Keratinocyte (primary cell): ENCODE results near the gene NPLOC4. TPM values are rescaled to one million over a fixed set of nuclear protein-coding genes. Genes with fewer than 3 reads are reported as not detected.

Experiments used
- DNase-seq: peaks from one replicate; pipeline ENCODE4 v3.0.0-alpha.2; 2011; ENCODE audit warnings: low read depth, missing footprints, low spot score
- FAIRE-seq: peaks from 2 replicates; lab custom pipeline; 2011; peaks lifted over from hg19 to GRCh38; lab: Jason Lieb, UNC
- H2AFZ ChIP-seq: 2 replicates; pipeline ENCODE4 v1.6.0; 2012; ENCODE audit warnings: low read length, control low read depth, inconsistent platforms; ENCODE audit not compliant: control insufficient read depth
- H3K27ac ChIP-seq: 2 replicates; pipeline ENCODE4 v1.5.1; 2011; ENCODE audit warnings: low read length; ENCODE audit not compliant: control insufficient read depth, insufficient read depth
- H3K27me3 ChIP-seq: 3 replicates; pipeline ENCODE4 v1.6.0; 2011; ENCODE audit warnings: low read length; ENCODE audit not compliant: control insufficient read depth, insufficient read depth; ENCODE audit errors: extremely low read depth
- H3K36me3 ChIP-seq, 2 experiments: 2 replicates in 1 of 2; 3 replicates in 1 of 2; pipeline ENCODE4 v1.5.1; 2011; ENCODE audit warnings: low read length in 2 of 2, mild to moderate bottlenecking in 1 of 2; ENCODE audit not compliant: control insufficient read depth in 2 of 2, insufficient read depth in 2 of 2; ENCODE audit errors: extremely low read depth in 1 of 2
- H3K4me1 ChIP-seq: 3 replicates; pipeline ENCODE4 v1.5.1; 2011; ENCODE audit warnings: low read length; ENCODE audit not compliant: control insufficient read depth, insufficient read depth; ENCODE audit errors: extremely low read depth
- H3K4me2 ChIP-seq: 3 replicates; pipeline ENCODE4 v1.6.0; 2011; ENCODE audit warnings: low read depth, low read length; ENCODE audit not compliant: control insufficient read depth, insufficient read depth; ENCODE audit errors: extremely low read depth
- H3K4me3 ChIP-seq, 3 experiments: fragments of 200-600 bp in 1 of 3; sonication (generic) in 1 of 3; 2 replicates in 2 of 3; 3 replicates in 1 of 3; pipeline ENCODE4 v1.5.1; 2011 to 2016; ENCODE audit warnings: low read length in 3 of 3, mild to moderate bottlenecking in 3 of 3, control low read depth in 2 of 3, inconsistent platforms in 1 of 3, low read depth in 1 of 3, mixed read lengths in 1 of 3, mixed run types in 1 of 3, moderate library complexity in 1 of 3; ENCODE audit not compliant: control insufficient read depth in 2 of 3, insufficient read depth in 2 of 3; ENCODE audit errors: extremely low read depth in 1 of 3
- H3K79me2 ChIP-seq: 2 replicates; pipeline ENCODE4 v1.6.0; 2012; ENCODE audit warnings: low read length; ENCODE audit not compliant: control insufficient read depth, insufficient read depth
- H3K9ac ChIP-seq: 3 replicates; pipeline ENCODE4 v1.6.0; 2011; ENCODE audit warnings: low read length; ENCODE audit not compliant: control insufficient read depth, insufficient read depth; ENCODE audit errors: extremely low read depth
- H3K9me1 ChIP-seq: 3 replicates; pipeline ENCODE4 v1.6.0; 2011; ENCODE audit warnings: low read length; ENCODE audit not compliant: control insufficient read depth, insufficient read depth; ENCODE audit errors: extremely low read depth
- H3K9me3 ChIP-seq: 2 replicates; pipeline ENCODE4 v1.5.1; 2012; ENCODE audit warnings: low read depth, low read length; ENCODE audit not compliant: control insufficient read depth
- H4K20me1 ChIP-seq: 3 replicates; pipeline ENCODE4 v1.6.0; 2011; ENCODE audit warnings: low read length; ENCODE audit not compliant: control insufficient read depth, insufficient read depth; ENCODE audit errors: extremely low read depth
- CTCF ChIP-seq, 3 experiments: IDR thresholded peaks in 1 of 3; conservative IDR thresholded peaks in 1 of 3; optimal IDR thresholded peaks in 1 of 3; 2 replicates in 2 of 3; 3 replicates in 1 of 3; pipeline versions ENCODE3 to v1.5.1; 2011; ENCODE audit warnings: low read length in 3 of 3, mild to moderate bottlenecking in 3 of 3, moderate library complexity in 2 of 3, control low read depth in 1 of 3, inconsistent platforms in 1 of 3; ENCODE audit not compliant: insufficient read depth in 2 of 3; ENCODE audit errors: extremely low read depth in 1 of 3
- EZH2 ChIP-seq: IDR thresholded peaks from one replicate; pipeline ENCODE4 v1.6.1; 2012; ENCODE audit warnings: inconsistent platforms, mild to moderate bottlenecking, low read length, moderate library complexity
- dilution Hi-C: fragments of 300-500 bp; cut with MboI; formaldehyde crosslinking; loops from one replicate; pipeline ENCODE4 v1.7.0; 2020; ENCODE audit warnings: low sequenced_read_pairs; ENCODE audit not compliant: extremely low pct_ligation_motif_present
- polyA plus RNA-seq, 5 experiments: library from polyadenylated mRNA; depleted of rRNA in 3 of 5; stranded (reverse) in 3 of 5; stranded (forward) in 1 of 5; unstranded in 1 of 5; fragments of >200 nt; gene quantifications; 1 replicate in 1 of 5; 2 replicates in 3 of 5; 3 replicates in 1 of 5; pipeline versions ENCODE4 v1.2.1 to v1.2.3, GENCODE V29; 2011 to 2012; ENCODE audit warnings: missing spikeins in 2 of 5, low read depth in 1 of 5, low replicate concordance in 1 of 5

NPLOC4 gene
- polyA plus RNA-seq, 1 donor (not counting 4 experiments of a cell fraction or from before 2014, with no cell fraction given), result 64.0 TPM

- Histone ChIP-seq H3K4me1 (no peaks in the 10 kb centered on the region), H3K9me3 (peaks cover 2% of the 10 kb centered on the region), H4K20me1 (peaks cover 2% of the 10 kb centered on the region), H3K9me1 (no peaks in the 10 kb centered on the region), H3K27ac (no peak overlapping the region), H3K27me3 (peaks cover 48% of the 10 kb centered on the region), H2AFZ (no peak overlapping the region), H3K4me2 (no peak overlapping the region), H3K36me3 (no peaks in the 10 kb centered on the region), H3K79me2 (no peaks in the 10 kb centered on the region), H3K9ac (no peak overlapping the region), H3K4me3 (no peak overlapping the region)
- no peak for DNase-seq
- TF ChIP-seq EZH2 (peak; percentile 66), CTCF (optimal IDR thresholded peaks at IDR 0.05 in 1 of 3, IDR thresholded peaks at IDR 0.05 in 1 of 3, conservative IDR thresholded peaks at IDR 0.05 in 1 of 3; ENCODE audit: extremely low read depth in 1 of 3, insufficient read depth in 2 of 3, low read length in 3 of 3) (no peak)
- dilution Hi-C loops, result no loop called here
- no peak for FAIRE-seq
Observed at GRCh38 chr17:81528651-81529436, 108.1 kb downstream of the NPLOC4 start.

GRCh38 chr17:81528384-81528650 is 108.6 kb downstream of the NPLOC4 start:
- Histone ChIP-seq H3K9me1 (no peaks in the 10 kb centered on the region), H3K36me3 (no peaks in the 10 kb centered on the region), H3K27me3 (peaks cover 53% of the 10 kb centered on the region), H3K4me2 (no peak overlapping the region), H3K9me3 (peaks cover 2% of the 10 kb centered on the region), H3K79me2 (no peaks in the 10 kb centered on the region), H4K20me1 (peaks cover 3% of the 10 kb centered on the region), H2AFZ (no peak overlapping the region), H3K27ac (no peak overlapping the region), H3K4me3 (no peak overlapping the region), H3K4me1 (no peaks in the 10 kb centered on the region), H3K9ac (no peak overlapping the region)
- no peak for TF ChIP-seq CTCF (optimal IDR thresholded peaks at IDR 0.05 in 1 of 3, IDR thresholded peaks at IDR 0.05 in 1 of 3, conservative IDR thresholded peaks at IDR 0.05 in 1 of 3; ENCODE audit: extremely low read depth in 1 of 3, insufficient read depth in 2 of 3, low read length in 3 of 3)
- no peak for TF ChIP-seq EZH2
- dilution Hi-C loops, result no loop called here
- DNase-seq (no peak), FAIRE-seq (no peak)
